ENCODE measurements around the gene MBD4.

DNA sequence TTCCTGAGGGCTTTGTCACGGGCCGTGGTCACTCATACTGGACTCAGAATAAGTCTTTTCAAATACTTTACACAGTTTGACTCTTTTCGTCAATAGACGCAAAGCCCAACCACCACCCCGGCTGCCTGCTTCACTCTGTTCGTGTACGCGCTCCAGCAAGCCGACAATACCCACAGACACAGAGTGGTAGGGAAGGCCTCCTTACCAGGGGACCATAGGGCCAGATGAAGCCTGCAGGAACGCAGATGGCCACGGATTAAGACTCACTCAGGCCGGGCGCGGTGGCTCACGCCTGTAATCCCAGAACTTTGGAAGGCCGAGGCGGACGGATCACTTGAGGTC lies 41.0 kb downstream of the MBD4 start:
- TF ChIP-seq RAD21 (IDR thresholded peaks at IDR 0.05; ENCODE audit: low read depth), result no peak
- no peak for TF ChIP-seq EZH2phosphoT487 (IDR thresholded peaks at IDR 0.05; ENCODE audit: borderline replicate concordance)
- peak; percentile 46 for TF ChIP-seq ZFX (IDR thresholded peaks at IDR 0.05)
- TF ChIP-seq, protein P1, sequence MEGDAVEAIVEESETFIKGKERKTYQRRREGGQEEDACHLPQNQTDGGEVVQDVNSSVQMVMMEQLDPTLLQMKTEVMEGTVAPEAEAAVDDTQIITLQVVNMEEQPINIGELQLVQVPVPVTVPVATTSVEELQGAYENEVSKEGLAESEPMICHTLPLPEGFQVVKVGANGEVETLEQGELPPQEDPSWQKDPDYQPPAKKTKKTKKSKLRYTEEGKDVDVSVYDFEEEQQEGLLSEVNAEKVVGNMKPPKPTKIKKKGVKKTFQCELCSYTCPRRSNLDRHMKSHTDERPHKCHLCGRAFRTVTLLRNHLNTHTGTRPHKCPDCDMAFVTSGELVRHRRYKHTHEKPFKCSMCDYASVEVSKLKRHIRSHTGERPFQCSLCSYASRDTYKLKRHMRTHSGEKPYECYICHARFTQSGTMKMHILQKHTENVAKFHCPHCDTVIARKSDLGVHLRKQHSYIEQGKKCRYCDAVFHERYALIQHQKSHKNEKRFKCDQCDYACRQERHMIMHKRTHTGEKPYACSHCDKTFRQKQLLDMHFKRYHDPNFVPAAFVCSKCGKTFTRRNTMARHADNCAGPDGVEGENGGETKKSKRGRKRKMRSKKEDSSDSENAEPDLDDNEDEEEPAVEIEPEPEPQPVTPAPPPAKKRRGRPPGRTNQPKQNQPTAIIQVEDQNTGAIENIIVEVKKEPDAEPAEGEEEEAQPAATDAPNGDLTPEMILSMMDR (IDR thresholded peaks at IDR 0.05 in 2 of 3, conservative IDR thresholded peaks at IDR 0.05 in 1 of 3; ENCODE audit: borderline replicate concordance in 1 of 3, insufficient read depth in 1 of 3, low read depth in 2 of 3, low read length in 2 of 3), result no peak
- TF ChIP-seq, protein P2, sequence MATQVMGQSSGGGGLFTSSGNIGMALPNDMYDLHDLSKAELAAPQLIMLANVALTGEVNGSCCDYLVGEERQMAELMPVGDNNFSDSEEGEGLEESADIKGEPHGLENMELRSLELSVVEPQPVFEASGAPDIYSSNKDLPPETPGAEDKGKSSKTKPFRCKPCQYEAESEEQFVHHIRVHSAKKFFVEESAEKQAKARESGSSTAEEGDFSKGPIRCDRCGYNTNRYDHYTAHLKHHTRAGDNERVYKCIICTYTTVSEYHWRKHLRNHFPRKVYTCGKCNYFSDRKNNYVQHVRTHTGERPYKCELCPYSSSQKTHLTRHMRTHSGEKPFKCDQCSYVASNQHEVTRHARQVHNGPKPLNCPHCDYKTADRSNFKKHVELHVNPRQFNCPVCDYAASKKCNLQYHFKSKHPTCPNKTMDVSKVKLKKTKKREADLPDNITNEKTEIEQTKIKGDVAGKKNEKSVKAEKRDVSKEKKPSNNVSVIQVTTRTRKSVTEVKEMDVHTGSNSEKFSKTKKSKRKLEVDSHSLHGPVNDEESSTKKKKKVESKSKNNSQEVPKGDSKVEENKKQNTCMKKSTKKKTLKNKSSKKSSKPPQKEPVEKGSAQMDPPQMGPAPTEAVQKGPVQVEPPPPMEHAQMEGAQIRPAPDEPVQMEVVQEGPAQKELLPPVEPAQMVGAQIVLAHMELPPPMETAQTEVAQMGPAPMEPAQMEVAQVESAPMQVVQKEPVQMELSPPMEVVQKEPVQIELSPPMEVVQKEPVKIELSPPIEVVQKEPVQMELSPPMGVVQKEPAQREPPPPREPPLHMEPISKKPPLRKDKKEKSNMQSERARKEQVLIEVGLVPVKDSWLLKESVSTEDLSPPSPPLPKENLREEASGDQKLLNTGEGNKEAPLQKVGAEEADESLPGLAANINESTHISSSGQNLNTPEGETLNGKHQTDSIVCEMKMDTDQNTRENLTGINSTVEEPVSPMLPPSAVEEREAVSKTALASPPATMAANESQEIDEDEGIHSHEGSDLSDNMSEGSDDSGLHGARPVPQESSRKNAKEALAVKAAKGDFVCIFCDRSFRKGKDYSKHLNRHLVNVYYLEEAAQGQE (IDR thresholded peaks at IDR 0.05; ENCODE audit: low read depth), result no peak
- TF ChIP-seq EZH2 (IDR thresholded peaks at IDR 0.05), result no peak
- no peak for TF ChIP-seq SP1 (IDR thresholded peaks at IDR 0.05; ENCODE audit: low read depth)
- no peak for TF ChIP-seq POLR2A (IDR thresholded peaks at IDR 0.05; ENCODE audit: borderline replicate concordance, extremely low read depth, insufficient read depth, insufficient read length)
- TF ChIP-seq ZNF274 (IDR thresholded peaks at IDR 0.05; ENCODE audit: low read depth, low read length), result no peak
- no peak for TF ChIP-seq POLR2AphosphoS5 (IDR thresholded peaks at IDR 0.05; ENCODE audit: low read depth, low read length)
- TF ChIP-seq, protein P3, sequence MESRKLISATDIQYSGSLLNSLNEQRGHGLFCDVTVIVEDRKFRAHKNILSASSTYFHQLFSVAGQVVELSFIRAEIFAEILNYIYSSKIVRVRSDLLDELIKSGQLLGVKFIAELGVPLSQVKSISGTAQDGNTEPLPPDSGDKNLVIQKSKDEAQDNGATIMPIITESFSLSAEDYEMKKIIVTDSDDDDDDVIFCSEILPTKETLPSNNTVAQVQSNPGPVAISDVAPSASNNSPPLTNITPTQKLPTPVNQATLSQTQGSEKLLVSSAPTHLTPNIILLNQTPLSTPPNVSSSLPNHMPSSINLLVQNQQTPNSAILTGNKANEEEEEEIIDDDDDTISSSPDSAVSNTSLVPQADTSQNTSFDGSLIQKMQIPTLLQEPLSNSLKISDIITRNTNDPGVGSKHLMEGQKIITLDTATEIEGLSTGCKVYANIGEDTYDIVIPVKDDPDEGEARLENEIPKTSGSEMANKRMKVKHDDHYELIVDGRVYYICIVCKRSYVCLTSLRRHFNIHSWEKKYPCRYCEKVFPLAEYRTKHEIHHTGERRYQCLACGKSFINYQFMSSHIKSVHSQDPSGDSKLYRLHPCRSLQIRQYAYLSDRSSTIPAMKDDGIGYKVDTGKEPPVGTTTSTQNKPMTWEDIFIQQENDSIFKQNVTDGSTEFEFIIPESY (IDR thresholded peaks at IDR 0.05; ENCODE audit: extremely low read depth, insufficient replicate concordance, low read length), result no peak
- TF ChIP-seq, protein P4, sequence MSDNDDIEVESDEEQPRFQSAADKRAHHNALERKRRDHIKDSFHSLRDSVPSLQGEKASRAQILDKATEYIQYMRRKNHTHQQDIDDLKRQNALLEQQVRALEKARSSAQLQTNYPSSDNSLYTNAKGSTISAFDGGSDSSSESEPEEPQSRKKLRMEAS (IDR thresholded peaks at IDR 0.05), result no peak
- TF ChIP-seq SRF (IDR thresholded peaks at IDR 0.05; ENCODE audit: low read depth), result no peak

Data from HCT116 (cell line).